ENCODE results near the gene RNF31.

DNA sequence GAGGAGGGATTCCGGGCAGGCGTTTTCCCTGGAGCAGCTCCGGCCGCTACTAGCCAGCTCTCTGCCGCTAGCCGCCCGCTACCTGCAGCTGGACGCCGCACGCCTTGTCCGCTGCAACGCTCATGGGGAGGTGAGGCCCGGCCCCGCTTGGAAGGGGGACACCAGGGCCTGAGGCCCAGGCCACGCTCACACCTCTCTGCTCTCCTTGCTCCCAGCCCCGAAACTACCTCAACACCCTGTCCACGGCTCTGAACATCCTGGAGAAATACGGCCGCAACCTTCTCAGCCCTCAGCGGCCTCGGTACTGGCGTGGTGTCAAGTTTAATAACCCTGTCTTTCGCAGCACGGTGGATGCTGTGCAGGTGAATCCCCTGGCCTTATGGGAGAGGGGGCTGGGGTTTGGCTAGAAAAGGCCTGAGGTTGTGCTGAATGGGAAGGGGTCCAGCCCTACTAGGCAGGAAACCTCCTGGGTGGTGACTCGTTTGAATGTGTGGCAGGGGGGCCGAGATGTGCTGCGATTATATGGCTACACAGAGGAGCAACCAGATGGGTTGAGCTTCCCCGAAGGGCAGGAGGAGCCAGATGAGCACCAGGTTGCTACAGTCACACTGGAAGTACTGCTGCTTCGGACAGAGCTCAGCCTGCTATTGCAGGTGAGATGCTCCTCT, 597 bp downstream of the RNF31 start:
- TF ChIP-seq, protein P1, sequence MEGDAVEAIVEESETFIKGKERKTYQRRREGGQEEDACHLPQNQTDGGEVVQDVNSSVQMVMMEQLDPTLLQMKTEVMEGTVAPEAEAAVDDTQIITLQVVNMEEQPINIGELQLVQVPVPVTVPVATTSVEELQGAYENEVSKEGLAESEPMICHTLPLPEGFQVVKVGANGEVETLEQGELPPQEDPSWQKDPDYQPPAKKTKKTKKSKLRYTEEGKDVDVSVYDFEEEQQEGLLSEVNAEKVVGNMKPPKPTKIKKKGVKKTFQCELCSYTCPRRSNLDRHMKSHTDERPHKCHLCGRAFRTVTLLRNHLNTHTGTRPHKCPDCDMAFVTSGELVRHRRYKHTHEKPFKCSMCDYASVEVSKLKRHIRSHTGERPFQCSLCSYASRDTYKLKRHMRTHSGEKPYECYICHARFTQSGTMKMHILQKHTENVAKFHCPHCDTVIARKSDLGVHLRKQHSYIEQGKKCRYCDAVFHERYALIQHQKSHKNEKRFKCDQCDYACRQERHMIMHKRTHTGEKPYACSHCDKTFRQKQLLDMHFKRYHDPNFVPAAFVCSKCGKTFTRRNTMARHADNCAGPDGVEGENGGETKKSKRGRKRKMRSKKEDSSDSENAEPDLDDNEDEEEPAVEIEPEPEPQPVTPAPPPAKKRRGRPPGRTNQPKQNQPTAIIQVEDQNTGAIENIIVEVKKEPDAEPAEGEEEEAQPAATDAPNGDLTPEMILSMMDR (conservative IDR thresholded peaks at IDR 0.05; ENCODE audit: low read length): no peak
- no peak for TF ChIP-seq EZH2phosphoT487 (IDR thresholded peaks at IDR 0.05; ENCODE audit: borderline replicate concordance, low read depth, low read length)

All from OCI-LY7 (cell line).